Ishikawa (cell line): ENCODE measurements around the gene NDUFV2.

ENCODE experiments used
- CEBPB ChIP-seq: IDR thresholded peaks from 2 replicates; pipeline ENCODE4 v1.6.1; 2012
- EP300 ChIP-seq: IDR thresholded peaks from 2 replicates; pipeline ENCODE4 v1.6.1; 2012; ENCODE audit warnings: borderline replicate concordance
- RAD21 ChIP-seq: IDR thresholded peaks from 2 replicates; pipeline ENCODE4 v1.6.1; 2012; ENCODE audit warnings: low read depth
- USF1 ChIP-seq: IDR thresholded peaks from 2 replicates; pipeline ENCODE4 v1.6.1; 2012
- TF ChIP-seq, protein P1 (sequence below): IDR thresholded peaks from 2 replicates; pipeline ENCODE4 v1.6.1; 2012

DNA sequence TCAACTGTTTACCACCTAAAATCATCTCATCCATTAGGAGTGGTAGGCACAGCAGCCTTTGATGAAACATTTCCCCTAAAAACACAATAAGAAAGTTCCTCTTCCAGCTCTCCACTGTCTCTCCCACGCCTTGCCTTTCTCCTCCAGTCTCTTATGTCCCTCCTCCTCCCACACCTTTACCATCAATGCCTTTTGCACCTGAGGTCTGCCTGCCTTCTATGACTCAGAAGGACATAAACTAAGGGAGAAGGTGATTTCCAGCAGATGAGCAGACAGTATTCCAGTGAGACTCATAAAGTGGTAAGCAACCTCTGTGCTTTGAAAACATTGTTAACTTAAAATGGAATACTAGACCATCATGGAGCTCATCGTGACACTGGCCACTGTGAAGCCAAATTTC lies 34.2 kb upstream of the NDUFV2 start:
- no peak for TF ChIP-seq RAD21
- TF ChIP-seq USF1, result no peak
- no peak for TF ChIP-seq CEBPB
- no peak for TF ChIP-seq EP300
- TF ChIP-seq, protein P1, sequence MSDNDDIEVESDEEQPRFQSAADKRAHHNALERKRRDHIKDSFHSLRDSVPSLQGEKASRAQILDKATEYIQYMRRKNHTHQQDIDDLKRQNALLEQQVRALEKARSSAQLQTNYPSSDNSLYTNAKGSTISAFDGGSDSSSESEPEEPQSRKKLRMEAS, result no peak
